OCI-LY3 (cell line): ENCODE data around the gene RND1.
"Not testable (repeated sequence)": the region's sequence is repeated elsewhere in the genome, so short reads cannot be mapped to it uniquely, and the experiment has no call there.

Source experiments
- H2AFZ ChIP-seq: fragments of 200-600, 300-600 bp; shearing (Covaris generic); 2 replicates; pipeline ENCODE4 v1.6.0; 2014; ENCODE audit warnings: antibody characterized with exemption, low read depth, low read length
- H3K27ac ChIP-seq: fragments of 200-600, 300-600 bp; sonication (generic); 2 replicates; pipeline ENCODE4 v1.5.1; 2014; ENCODE audit warnings: mild to moderate bottlenecking, low read length, moderate library complexity, mixed read lengths
- H3K27me3 ChIP-seq: fragments of 200-600, 300-600 bp; sonication (generic); 2 replicates; pipeline ENCODE4 v1.6.1; 2014; ENCODE audit warnings: low read depth, low read length, mixed read lengths
- H3K36me3 ChIP-seq: fragments of 200-600, 300-600 bp; sonication (generic); replicated peaks from 2 replicates; pipeline ENCODE3; 2014; ENCODE audit warnings: low read depth, low read length, mixed read lengths
- H3K4me1 ChIP-seq: fragments of 300-600, 200-600 bp; sonication (generic); 2 replicates; pipeline ENCODE4 v1.6.1; 2014; ENCODE audit warnings: low read length, mixed read lengths
- H3K4me2 ChIP-seq: fragments of 200-600, 300-600 bp; sonication (generic); 2 replicates; pipeline ENCODE4 v1.6.1; 2014; ENCODE audit warnings: low read length, mixed read lengths
- H3K4me3 ChIP-seq: fragments of 300-600, 200-600 bp; sonication (generic); 2 replicates; pipeline ENCODE4 v1.5.1; 2014; ENCODE audit warnings: antibody characterized with exemption, mild to moderate bottlenecking, low read length, moderate library complexity
- H3K79me2 ChIP-seq: fragments of 300-600, 200-600 bp; shearing (Covaris generic); 2 replicates; pipeline ENCODE4 v1.6.1; 2014; ENCODE audit warnings: mild to moderate bottlenecking, low read length, mixed read lengths
- H3K9ac ChIP-seq: fragments of 300-600, 200-600 bp; shearing (Covaris generic); 2 replicates; pipeline ENCODE4 v1.6.0; 2014; ENCODE audit warnings: mild to moderate bottlenecking, low read length, moderate library complexity
- H3K9me3 ChIP-seq: fragments of 200-600, 300-600 bp; shearing (Covaris generic); 2 replicates; pipeline ENCODE4 v1.6.1; 2014; ENCODE audit warnings: low read length, mixed read lengths; ENCODE audit not compliant: insufficient read depth
- H4K20me1 ChIP-seq: fragments of 200-600, 300-600 bp; sonication (generic); 2 replicates; pipeline ENCODE4 v1.6.1; 2016; ENCODE audit warnings: low read length, mixed read lengths; ENCODE audit not compliant: insufficient read depth
- CTCF ChIP-seq: fragments of 200-600, 300-600 bp; sonication (generic); IDR thresholded peaks from 2 replicates; pipeline ENCODE4 v1.5.1; 2014; ENCODE audit warnings: antibody characterized with exemption, low read length, low read depth
- EZH2phosphoT487 ChIP-seq: fragments of 200-600 bp; shearing (Covaris generic); IDR thresholded peaks from 2 replicates; pipeline ENCODE4 v1.6.1; 2018; ENCODE audit warnings: antibody characterized with exemption, mixed run types, low read depth

The RND1 gene

GRCh38 chr12:48862760-48863159 lies 2.9 kb downstream of the RND1 start:
- no peak overlapping the region for H3K4me3 ChIP-seq
- H3K9ac ChIP-seq = no peak overlapping the region
- H2AFZ ChIP-seq = no peak overlapping the region
- H3K4me1 ChIP-seq = peaks cover 18% of the 10 kb centered on the region
- peaks cover 3% of the 10 kb centered on the region for H3K36me3 ChIP-seq
- no peak overlapping the region for H3K27ac ChIP-seq
- H3K4me2 ChIP-seq = no peak overlapping the region
- no peaks in the 10 kb centered on the region for H3K9me3 ChIP-seq
- no peaks in the 10 kb centered on the region for H3K79me2 ChIP-seq
- TF ChIP-seq CTCF (no peak), EZH2phosphoT487 (no peak)
- H4K20me1 ChIP-seq = no peaks in the 10 kb centered on the region
- H3K27me3 ChIP-seq = no peaks in the 10 kb centered on the region

- H3K4me2 ChIP-seq = no peak overlapping the region
- peaks cover 6% of the 10 kb centered on the region for H3K36me3 ChIP-seq
- H3K4me3 ChIP-seq = no peak overlapping the region
- peaks cover 22% of the 10 kb centered on the region for H3K4me1 ChIP-seq
- TF ChIP-seq CTCF (no peak), EZH2phosphoT487 (no peak)
- no peaks in the 10 kb centered on the region for H3K9me3 ChIP-seq
- no peak overlapping the region for H3K9ac ChIP-seq
- H3K79me2 ChIP-seq = no peaks in the 10 kb centered on the region
- no peaks in the 10 kb centered on the region for H4K20me1 ChIP-seq
- no peaks in the 10 kb centered on the region for H3K27me3 ChIP-seq
- H3K27ac ChIP-seq = no peak overlapping the region
- no peak overlapping the region for H2AFZ ChIP-seq
Measured at GRCh38 chr12:48861111-48861510, 4.6 kb downstream of the RND1 start.

- H2AFZ ChIP-seq, H3K36me3 ChIP-seq, H3K4me3 ChIP-seq, H3K9ac ChIP-seq, H3K4me2 ChIP-seq, H3K27ac ChIP-seq, H3K27me3 ChIP-seq, H3K9me3 ChIP-seq, H3K79me2 ChIP-seq, H4K20me1 ChIP-seq: not testable (repeated sequence)
- H3K4me1 ChIP-seq = peaks cover 20% of the 10 kb centered on the region
Measured at GRCh38 chr12:48860236-48860635, 5.4 kb downstream of the RND1 start.

GRCh38 chr12:48859607-48860006 lies 6.1 kb downstream of the RND1 start:
- H3K27me3 ChIP-seq = no peaks in the 10 kb centered on the region
- no peaks in the 10 kb centered on the region for H3K9me3 ChIP-seq
- H3K4me2 ChIP-seq = no peak overlapping the region
- H2AFZ ChIP-seq = no peak overlapping the region
- H3K36me3 ChIP-seq = peaks cover 6% of the 10 kb centered on the region
- no peak overlapping the region for H3K4me3 ChIP-seq
- no peaks in the 10 kb centered on the region for H3K79me2 ChIP-seq
- TF ChIP-seq CTCF (no peak), EZH2phosphoT487 (no peak)
- peaks cover 15% of the 10 kb centered on the region for H3K4me1 ChIP-seq
- no peak overlapping the region for H3K9ac ChIP-seq
- H4K20me1 ChIP-seq = no peaks in the 10 kb centered on the region
- H3K27ac ChIP-seq = no peak overlapping the region

GRCh38 chr12:48858043-48858442 lies 7.6 kb downstream of the RND1 start:
- H3K9me3 ChIP-seq = no peaks in the 10 kb centered on the region
- H3K4me1 ChIP-seq = peaks cover 9% of the 10 kb centered on the region
- H4K20me1 ChIP-seq = no peaks in the 10 kb centered on the region
- H3K27me3 ChIP-seq = no peaks in the 10 kb centered on the region
- peaks cover 6% of the 10 kb centered on the region for H3K36me3 ChIP-seq
- no peak overlapping the region for H3K27ac ChIP-seq
- H3K4me3 ChIP-seq = no peak overlapping the region
- H2AFZ ChIP-seq = no peak overlapping the region
- H3K9ac ChIP-seq = no peak overlapping the region
- TF ChIP-seq CTCF (no peak), EZH2phosphoT487 (no peak)
- no peaks in the 10 kb centered on the region for H3K79me2 ChIP-seq
- H3K4me2 ChIP-seq = no peak overlapping the region
